CD14-positive monocyte (primary cell): ENCODE results near the gene CDC45. TPM values are rescaled to one million over a fixed set of nuclear protein-coding genes. Genes with fewer than 3 reads are reported as not detected.
A peak's percentile ranks its signal among the peaks of the same experiment; 100 is the strongest.

ENCODE experiments used
- DNase-seq, 3 donors: peaks; one replicate each; pipeline ENCODE4 v3.0.0-alpha.2; 2011 to 2022
- H2AFZ ChIP-seq: 2 replicates; pipeline ENCODE4 v1.6.0; 2012; ENCODE audit warnings: mild to moderate bottlenecking, low read depth, low read length, inconsistent platforms; ENCODE audit not compliant: insufficient read depth, poor library complexity, severe bottlenecking
- H3K27ac ChIP-seq, 2 donors: 1 replicate in 1 of 2; 2 replicates in 1 of 2; pipeline ENCODE4 v1.5.1; 2012 to 2013; ENCODE audit warnings: low read length in 2 of 2, control low read depth in 1 of 2, inconsistent platforms in 1 of 2, low read depth in 1 of 2, mild to moderate bottlenecking in 1 of 2
- H3K27me3 ChIP-seq, 2 donors: one replicate each; pipeline versions ENCODE4 v1.6.0 to v1.6.1; 2011 to 2013; ENCODE audit warnings: low read length in 2 of 2; ENCODE audit not compliant: control insufficient read depth in 2 of 2, insufficient read depth in 2 of 2
- H3K36me3 ChIP-seq, 2 donors: replicated peaks in 1 of 2; 1 replicate in 1 of 2; 2 replicates in 1 of 2; pipeline versions ENCODE4 v1.5.1 to v1.6.1; 2012 to 2013; ENCODE audit warnings: low read length in 2 of 2, control low read depth in 1 of 2, inconsistent platforms in 1 of 2, mild to moderate bottlenecking in 1 of 2; ENCODE audit not compliant: insufficient read depth in 2 of 2, control insufficient read depth in 1 of 2
- H3K4me1 ChIP-seq, 2 donors: 1 replicate in 1 of 2; 2 replicates in 1 of 2; pipeline versions ENCODE4 v1.5.1 to v1.6.1; 2012 to 2013; ENCODE audit warnings: low read length in 2 of 2, control low read depth in 1 of 2, inconsistent platforms in 1 of 2, mild to moderate bottlenecking in 1 of 2, moderate library complexity in 1 of 2; ENCODE audit not compliant: insufficient read depth in 2 of 2, control insufficient read depth in 1 of 2
- H3K4me2 ChIP-seq: replicated peaks from 2 replicates; pipeline ENCODE3; 2012; ENCODE audit warnings: low read length, moderate library complexity, mild to moderate bottlenecking; ENCODE audit not compliant: poor library complexity, severe bottlenecking; ENCODE audit errors: extremely low read depth
- H3K4me3 ChIP-seq, 3 experiments: fragments of 200-600 bp in 1 of 3; sonication (generic) in 1 of 3; replicated peaks in 1 of 3; 1 replicate in 2 of 3; 2 replicates in 1 of 3; pipeline ENCODE4 v1.5.1; 2011 to 2013; ENCODE audit warnings: low read length in 3 of 3, mild to moderate bottlenecking in 3 of 3, control low read depth in 2 of 3, low read depth in 2 of 3, inconsistent platforms in 1 of 3, moderate library complexity in 1 of 3
- H3K79me2 ChIP-seq: 2 replicates; pipeline ENCODE4 v1.6.0; 2012; ENCODE audit warnings: mild to moderate bottlenecking, control low read depth, inconsistent platforms, low read length, moderate library complexity; ENCODE audit not compliant: insufficient read depth
- H3K9ac ChIP-seq: 2 replicates; pipeline ENCODE4 v1.6.0; 2017; ENCODE audit warnings: low read length, mild to moderate bottlenecking; ENCODE audit not compliant: insufficient read depth, poor library complexity, severe bottlenecking
- H3K9me3 ChIP-seq, 2 donors: replicated peaks in 1 of 2; 1 replicate in 1 of 2; 2 replicates in 1 of 2; pipeline versions ENCODE4 v1.5.1 to v1.6.1; 2012 to 2013; ENCODE audit warnings: low read length in 2 of 2, control low read depth in 1 of 2; ENCODE audit not compliant: control insufficient read depth in 1 of 2, insufficient read depth in 1 of 2
- H4K20me1 ChIP-seq: 2 replicates; pipeline ENCODE4 v1.6.0; 2012; ENCODE audit warnings: mild to moderate bottlenecking, low read length, control low read depth, moderate library complexity; ENCODE audit not compliant: insufficient read depth
- H3K27ac Mint-ChIP-seq, 7 donors: one replicate each; pipeline ENCODE4 v1.8.0; 2020; ENCODE audit warnings: mild to moderate bottlenecking in 7 of 7, mixed read lengths in 7 of 7, moderate library complexity in 6 of 7, inconsistent platforms in 2 of 7
- H3K27me3 Mint-ChIP-seq, 3 donors: one replicate each; pipeline ENCODE4 v1.8.0; 2021 to 2022; ENCODE audit warnings: low read depth in 3 of 3, mild to moderate bottlenecking in 3 of 3, mixed read lengths in 3 of 3, moderate library complexity in 3 of 3, inconsistent platforms in 1 of 3
- H3K36me3 Mint-ChIP-seq, 2 donors: one replicate each; pipeline ENCODE4 v1.8.0; 2020; ENCODE audit warnings: mixed read lengths in 2 of 2, inconsistent platforms in 1 of 2, mild to moderate bottlenecking in 1 of 2
- H3K4me1 Mint-ChIP-seq: one replicate; pipeline ENCODE4 v1.8.0; 2020; ENCODE audit warnings: mild to moderate bottlenecking, mixed read lengths
- H3K4me3 Mint-ChIP-seq, 2 donors: one replicate each; pipeline ENCODE4 v1.8.0; 2020; ENCODE audit warnings: mild to moderate bottlenecking in 2 of 2, mixed read lengths in 2 of 2, moderate library complexity in 1 of 2
- H3K9me3 Mint-ChIP-seq, 7 donors: one replicate each; pipeline ENCODE4 v1.8.0; 2020 to 2022; ENCODE audit warnings: mixed read lengths in 7 of 7, mild to moderate bottlenecking in 6 of 7, moderate library complexity in 6 of 7, inconsistent platforms in 2 of 7
- CTCF ChIP-seq: fragments of 200-600 bp; IDR thresholded peaks from one replicate; pipeline ENCODE4 v1.8.0; 2022; ENCODE audit warnings: antibody characterized with exemption, mild to moderate bottlenecking
- WGBS: methylation state at CpG from one replicate; pipeline ENCODE4 v1.1.5; 2013; ENCODE audit warnings: missing lambda C conversion rate; ENCODE audit not compliant: insufficient coverage; 5-methylcytosine and 5-hydroxymethylcytosine counted together
- intact Hi-C, 2 donors: fragments of 100-400 bp; cut with micrococcal nuclease; formaldehyde crosslinking; loops; one replicate each; pipeline versions ENCODE4 v1.15.0 to v1.15.1; 2023
- polyA plus RNA-seq, 3 donors: library from polyadenylated mRNA; depleted of rRNA in 1 of 3; unstranded in 2 of 3; stranded (reverse) in 1 of 3; fragments of 300-500 nt in 2 of 3; fragments of >200 nt in 1 of 3; fragmentation: Illumina TruSeq in 2 of 3; gene quantifications; 1 replicate in 2 of 3; 2 replicates in 1 of 3; pipeline ENCODE4 v1.2.3, GENCODE V29; 2012 to 2021

CDC45 gene
- polyA plus RNA-seq, 3 donors: 0.04 TPM; not detected in 2

DNA sequence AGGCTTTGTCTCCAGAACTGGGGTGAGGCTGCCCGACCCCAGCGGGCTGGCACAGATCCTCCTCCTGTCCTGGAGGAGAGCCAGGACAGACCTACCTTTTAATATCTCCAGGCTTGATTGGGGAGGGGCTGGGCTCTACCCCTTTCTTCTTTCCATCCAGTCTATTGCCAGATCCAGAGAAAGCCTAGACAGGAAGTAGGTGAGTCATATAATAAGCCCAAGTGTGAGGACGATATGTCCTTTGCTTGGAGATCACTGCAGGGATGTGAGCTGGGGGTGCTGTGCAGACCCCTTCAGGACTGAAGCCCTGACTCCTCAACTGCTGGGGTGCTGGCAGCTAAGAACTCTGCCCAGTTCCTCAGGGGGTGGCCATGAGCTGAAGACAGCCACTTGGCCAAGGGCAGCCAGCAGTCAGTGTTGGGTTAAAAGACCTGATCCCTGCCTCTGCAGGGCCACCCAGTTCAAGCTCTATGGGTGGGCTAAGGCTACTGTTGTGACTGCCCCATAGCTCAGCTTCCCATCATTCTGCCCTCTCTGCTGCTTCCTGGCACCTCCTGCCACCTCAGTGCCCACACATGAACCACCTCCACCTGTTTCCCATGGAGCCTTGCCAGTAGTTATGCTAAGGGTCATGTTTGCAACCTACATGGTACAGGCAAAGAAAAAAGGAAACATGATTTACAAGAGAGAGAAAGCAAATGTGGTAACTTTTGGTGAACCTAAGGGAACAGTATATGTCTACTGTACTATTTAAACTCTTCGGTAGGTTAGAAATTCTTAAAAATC lies 23.9 kb upstream of the CDC45 start:
- intact Hi-C loops: no loop called here
- Histone ChIP-seq H3K4me2 (no peak overlapping the region), H3K36me3 (peaks cover 69 to 99% of the 10 kb centered on the region in 2 donors), H3K9me3 (no peaks in the 10 kb centered on the region), H3K4me1 (no peaks in the 10 kb centered on the region), H3K9ac (no peak overlapping the region), H3K27ac (no peak overlapping the region), H3K79me2 (no peaks in the 10 kb centered on the region), H2AFZ (no peak overlapping the region), H3K27me3 (no peaks in the 10 kb centered on the region), H4K20me1 (no peaks in the 10 kb centered on the region), H3K4me3 (no peak overlapping the region)
- H3K4me3 Mint-ChIP-seq: no peak overlapping the region
- no peaks in the 10 kb centered on the region for H3K9me3 Mint-ChIP-seq
- no peak for TF ChIP-seq CTCF
- peak overlapping the region in 1 of 7 donors; percentile 31 for H3K27ac Mint-ChIP-seq
- H3K4me1 Mint-ChIP-seq: no peaks in the 10 kb centered on the region
- peaks cover 0 to 2% (median 0%) of the 10 kb centered on the region in 3 donors for H3K27me3 Mint-ChIP-seq
- no peak for DNase-seq
- WGBS: 100% methylated on average over 1 of the region's 4 CpGs
- peaks cover 74 to 88% of the 10 kb centered on the region in 2 donors for H3K36me3 Mint-ChIP-seq

DNA sequence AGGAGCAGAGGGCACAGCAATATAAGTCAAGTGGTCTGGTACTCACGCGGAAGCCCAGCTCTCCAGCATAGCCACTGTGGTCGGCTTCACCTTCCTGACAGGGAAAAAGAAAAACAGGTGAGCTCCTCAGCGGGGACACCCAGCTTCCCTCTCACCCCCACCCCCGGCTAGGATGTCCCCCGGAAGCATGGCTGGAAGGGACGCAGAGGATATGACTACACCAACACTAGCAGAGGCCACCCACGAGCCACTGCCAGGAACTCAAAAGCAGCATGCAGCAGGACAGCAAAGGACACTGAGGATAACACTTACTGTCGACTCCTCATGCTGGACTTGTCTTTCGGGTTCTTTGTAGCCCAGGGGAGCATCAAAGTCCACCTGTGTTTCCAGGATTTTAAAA lies 23.2 kb upstream of the CDC45 start:
- no peak overlapping the region for H3K4me3 ChIP-seq
- no peak for TF ChIP-seq CTCF
- peaks cover 73 to 99% of the 10 kb centered on the region in 2 donors for H3K36me3 ChIP-seq
- H3K27ac ChIP-seq: no peak overlapping the region
- Mint-ChIP-seq H3K4me3 (no peak overlapping the region), H3K27ac (peak overlapping the region in 2 of 7 donors; percentile 7 to 12), H3K4me1 (no peaks in the 10 kb centered on the region), H3K27me3 (peaks cover 0 to 2% (median 0%) of the 10 kb centered on the region in 3 donors), H3K9me3 (no peaks in the 10 kb centered on the region), H3K36me3 (peaks cover 77 to 87% of the 10 kb centered on the region in 2 donors)
- no peaks in the 10 kb centered on the region for H3K4me1 ChIP-seq
- no peak overlapping the region for H3K9ac ChIP-seq
- 94% methylated on average over 6 of the region's 10 CpGs for whole genome bisulfite sequencing
- H3K27me3 ChIP-seq: no peaks in the 10 kb centered on the region
- H3K4me2 ChIP-seq: no peak overlapping the region
- intact Hi-C loops: no loop called here
- H3K79me2 ChIP-seq: no peaks in the 10 kb centered on the region
- H3K9me3 ChIP-seq: no peaks in the 10 kb centered on the region
- no peaks in the 10 kb centered on the region for H4K20me1 ChIP-seq
- no peak for DNase-seq
- H2AFZ ChIP-seq: no peak overlapping the region
